Esophagus squamous epithelium (tissue), 4 donors: ENCODE data around the gene ISCA1.

Experiments used
- CTCF ChIP-seq, 6 experiments: fragments of 450-650 bp in 4 of 6; fragments of 200-600 bp in 2 of 6; sonication (generic) in 2 of 6; IDR thresholded peaks; one replicate each; pipeline ENCODE4 v1.5.1; 2016 to 2019; ENCODE audit warnings: antibody characterized with exemption in 6 of 6, mild to moderate bottlenecking in 4 of 6, moderate library complexity in 4 of 6
- POLR2A ChIP-seq, 4 donors: fragments of 450-650 bp; IDR thresholded peaks; one replicate each; pipeline ENCODE4 v1.6.1; 2017; ENCODE audit warnings: antibody characterized with exemption in 4 of 4, mild to moderate bottlenecking in 4 of 4, moderate library complexity in 3 of 4

- TF ChIP-seq CTCF (IDR thresholded peaks at IDR 0.05), result no peak
- no peak for TF ChIP-seq POLR2A (IDR thresholded peaks at IDR 0.05)
Observed at GRCh38 chr9:86230858-86231257, 51.5 kb downstream of the ISCA1 start.
